ENCODE measurements around the gene DLEU7.

Gene DLEU7

GRCh38 chr13:50788551-50789210 lies 54.8 kb downstream of the DLEU7 start:
- in situ Hi-C loops (cut with MboI; ENCODE audit: low sequenced_read_pairs, unreplicated experiment): no loop called here
- DNase-seq (ENCODE audit: low spot score): no peak
- no peak for TF ChIP-seq CTCF (IDR thresholded peaks at IDR 0.05; ENCODE audit: borderline replicate concordance, control extremely low read depth, extremely low read depth, insufficient read depth, missing control alignments)

- in situ Hi-C loops (cut with MboI; ENCODE audit: low sequenced_read_pairs, unreplicated experiment): no loop called here
- no peak for TF ChIP-seq CTCF (IDR thresholded peaks at IDR 0.05; ENCODE audit: borderline replicate concordance, control extremely low read depth, extremely low read depth, insufficient read depth, missing control alignments)
- DNase-seq (ENCODE audit: low spot score): no peak
Observed at GRCh38 chr13:50787316-50788195, 55.9 kb downstream of the DLEU7 start.

GRCh38 chr13:50783717-50784290 lies 59.7 kb downstream of the DLEU7 start:
- no peak for DNase-seq (ENCODE audit: low spot score)
- in situ Hi-C loops (cut with MboI; ENCODE audit: low sequenced_read_pairs, unreplicated experiment): no loop called here
- no peak for TF ChIP-seq CTCF (IDR thresholded peaks at IDR 0.05; ENCODE audit: borderline replicate concordance, control extremely low read depth, extremely low read depth, insufficient read depth, missing control alignments)

GRCh38 chr13:50783066-50783465 lies 60.4 kb downstream of the DLEU7 start:
- in situ Hi-C loops (cut with MboI; ENCODE audit: low sequenced_read_pairs, unreplicated experiment): no loop called here
- DNase-seq (ENCODE audit: low spot score): no peak
- no peak for TF ChIP-seq CTCF (IDR thresholded peaks at IDR 0.05; ENCODE audit: borderline replicate concordance, control extremely low read depth, extremely low read depth, insufficient read depth, missing control alignments)

- TF ChIP-seq CTCF (IDR thresholded peaks at IDR 0.05; ENCODE audit: borderline replicate concordance, control extremely low read depth, extremely low read depth, insufficient read depth, missing control alignments): no peak
- in situ Hi-C loops (cut with MboI; ENCODE audit: low sequenced_read_pairs, unreplicated experiment): no loop called here
- DNase-seq (ENCODE audit: low spot score): no peak
Observed at GRCh38 chr13:50780201-50781015, 63.1 kb downstream of the DLEU7 start.
